ENCODE measurements around the gene CEP85.
A peak's percentile ranks its signal among the peaks of the same experiment; 100 is the strongest.

CEP85 gene

GRCh38 chr1:26317612-26318337 is 83.8 kb downstream of the CEP85 start, which contains the start of gene CD52:
TSS of gene CD52 (plus strand) at chr1:26317958. CDS start at chr1:26318018, 60 bp downstream.
- DNase-seq = no peak

- DNase-seq = no peak
Measured at GRCh38 chr1:26318338-26319064, 84.5 kb downstream of the CEP85 start.

GRCh38 chr1:26320896-26321295 is 86.9 kb downstream of the CEP85 start:
- no peak for DNase-seq

DNA sequence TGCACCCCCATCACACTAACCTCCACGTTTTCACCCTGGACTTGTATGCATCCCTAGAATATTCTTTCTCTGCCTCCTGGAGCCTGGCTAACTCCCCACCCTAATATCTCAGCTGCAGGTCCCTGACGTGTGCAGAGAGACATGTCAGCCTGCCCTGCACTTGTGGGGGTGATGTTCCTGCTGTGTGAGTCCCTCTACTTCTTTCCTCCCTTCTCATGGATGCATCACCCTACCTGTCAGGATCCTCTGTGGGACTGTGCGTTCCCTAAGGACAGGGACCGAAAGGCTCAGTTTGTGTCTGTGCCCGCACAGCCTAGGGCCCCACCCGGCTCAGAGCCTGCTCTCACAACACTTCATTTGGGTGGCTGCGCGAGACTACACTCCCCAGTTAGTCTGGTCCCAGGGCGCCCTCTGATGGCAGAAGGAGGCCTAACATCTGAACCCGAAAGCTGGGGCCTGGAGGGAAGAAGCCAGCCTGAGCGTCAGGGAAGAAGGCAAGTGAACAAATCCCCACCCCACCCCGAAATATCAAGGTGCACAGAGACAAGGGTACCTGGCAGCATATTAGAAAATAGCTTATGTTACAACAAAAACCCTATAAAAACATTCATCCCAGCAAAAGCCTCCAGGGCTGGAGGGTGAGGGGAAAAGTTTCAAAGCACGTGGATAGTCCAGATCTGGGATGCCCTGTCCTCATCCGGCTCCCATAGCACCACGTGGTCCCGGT is 87.5 kb downstream of the CEP85 start:
- DNase-seq = peak; percentile 53

GRCh38 chr1:26322042-26322331 is 88.0 kb downstream of the CEP85 start:
- no peak for DNase-seq

DNA sequence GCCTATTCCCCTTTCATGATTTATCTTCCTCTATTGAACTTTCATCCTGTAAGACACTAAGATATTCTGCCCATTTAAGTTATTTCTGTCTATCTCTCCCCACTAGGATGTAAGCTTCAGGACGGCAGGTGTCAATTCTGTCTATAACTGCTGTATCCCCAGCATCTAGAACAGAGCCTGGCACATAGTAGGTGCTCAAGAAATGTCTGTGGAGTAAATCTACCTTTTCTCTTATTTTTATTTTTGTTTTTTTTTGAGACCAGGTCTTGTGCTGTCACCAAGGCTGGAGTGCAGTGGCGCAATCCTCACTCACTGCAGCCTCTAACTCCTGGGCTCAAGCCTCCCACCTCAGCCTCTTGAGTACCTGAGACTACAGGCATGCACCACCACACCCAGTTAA is 89.4 kb downstream of the CEP85 start:
- no peak for DNase-seq

- DNase-seq = no peak
Measured at GRCh38 chr1:26324550-26324949, 90.5 kb downstream of the CEP85 start.

GRCh38 chr1:26327956-26328362 is 94.0 kb downstream of the CEP85 start:
- peak; percentile 57 for DNase-seq
